K562 (cell line): ENCODE data around the gene VWA7. TPM values are rescaled to one million over a fixed set of nuclear protein-coding genes. Genes with fewer than 3 reads are reported as not detected.

ENCODE experiments used
- CHCHD3 ChIP-seq: fragments of 250-450 bp; sonication (Bioruptor Pico); IDR thresholded peaks from 2 replicates; pipeline ENCODE4 v2.1.2; 2022; ENCODE audit warnings: mild to moderate bottlenecking
- GATA2 ChIP-seq: sonication (generic); formaldehyde crosslinking; IDR thresholded peaks from 2 replicates; pipeline ENCODE4 v1.4.0; 2020; ENCODE audit warnings: mild to moderate bottlenecking, missing genetic modification reagents
- IFI16 ChIP-seq: fragments of 250-450 bp; sonication (Bioruptor Pico); IDR thresholded peaks from 2 replicates; pipeline ENCODE4 v2.1.2; 2022; ENCODE audit warnings: mild to moderate bottlenecking, inconsistent platforms
- NFRKB ChIP-seq: fragments of 450-650 bp; IDR thresholded peaks from 2 replicates; pipeline ENCODE4 v1.6.1; 2016; ENCODE audit warnings: low read depth
- NR2C1 ChIP-seq, 2 experiments: fragments of 450-650 bp; IDR thresholded peaks; 2 replicates each; pipeline ENCODE4 v1.6.1; 2017; ENCODE audit warnings: mild to moderate bottlenecking in 2 of 2, antibody characterized with exemption in 1 of 2, inconsistent platforms in 1 of 2, missing compliant biosample characterization in 1 of 2, missing genetic modification characterization in 1 of 2
- PRPF4 ChIP-seq: fragments of 200-400 bp; formaldehyde crosslinking; IDR thresholded peaks from one replicate; pipeline ENCODE4 v1.6.1; 2017; ENCODE audit warnings: low read length, low read depth, mild to moderate bottlenecking; ENCODE audit not compliant: insufficient read depth, poor library complexity, severe bottlenecking
- RHOXF2B ChIP-seq: fragments of 250-450 bp; sonication (Bioruptor Pico); conservative IDR thresholded peaks from 2 replicates; pipeline ENCODE4 v1.5.1; 2021
- SETDB1 ChIP-seq: IDR thresholded peaks from one replicate; pipeline ENCODE4 v1.6.1; 2012; ENCODE audit warnings: low read length, control low read depth, inconsistent platforms
- TAF15 ChIP-seq: fragments of 200-400 bp; formaldehyde crosslinking; IDR thresholded peaks from 2 replicates; pipeline ENCODE4 v1.6.1; 2017; ENCODE audit warnings: mild to moderate bottlenecking, low read depth, low read length, moderate library complexity
- TARDBP ChIP-seq: fragments of 450-650 bp; IDR thresholded peaks from 2 replicates; pipeline ENCODE4 v1.6.1; 2016
- ZNF561 ChIP-seq: fragments of 450-650 bp; formaldehyde crosslinking; conservative IDR thresholded peaks from 2 replicates; pipeline ENCODE4 v1.4.0; 2020; ENCODE audit warnings: mild to moderate bottlenecking, moderate library complexity
- polyA plus RNA-seq, 8 experiments: library from polyadenylated mRNA; depleted of rRNA in 4 of 8; stranded (reverse) in 5 of 8; unstranded in 3 of 8; fragments of >200 nt; fragmentation: Nextera tagmentation in 2 of 8; fragmentation: Illumina TruSeq in 1 of 8; extraction: Ambion mirVana in 2 of 8; extraction: Trizol in 1 of 8; gene quantifications; 2 replicates each; pipeline versions ENCODE4 v1.2.1 to v1.2.3, GENCODE V29; 2011 to 2014; ENCODE audit warnings: inconsistent platforms in 1 of 8, missing spikeins in 1 of 8
- total RNA-seq, 7 experiments: library from RNA; depleted of rRNA in 6 of 7; stranded (reverse); fragments of >200 nt in 6 of 7; fragmentation: Illumina TruSeq in 2 of 7; extraction: Trizol in 2 of 7; gene quantifications; 2 replicates each; pipeline versions ENCODE4 v1.2.1 to v1.2.3, GENCODE V29; 2011 to 2021; ENCODE audit warnings: low replicate concordance in 1 of 7
- TF ChIP-seq, protein P1 (sequence below): sonication (generic); formaldehyde crosslinking; IDR thresholded peaks from 2 replicates; pipeline ENCODE4 v1.8.0; 2022; ENCODE audit warnings: mild to moderate bottlenecking, missing genetic modification reagents, borderline replicate concordance
- TF ChIP-seq, protein P2 (sequence below), 3 experiments: fragments of 200-800 bp in 1 of 3; sonication (Bioruptor generic) in 1 of 3; sonication (generic) in 1 of 3; formaldehyde crosslinking in 1 of 3; IDR thresholded peaks; 2 replicates each; pipeline versions ENCODE4 v1.6.1 to v1.8.0; 2016 to 2022; ENCODE audit warnings: mild to moderate bottlenecking in 2 of 3, missing compliant biosample characterization in 2 of 3, missing genetic modification characterization in 2 of 3, missing genetic modification reagents in 1 of 3
- TF ChIP-seq, protein P3 (sequence below): sonication (generic); formaldehyde crosslinking; IDR thresholded peaks from 2 replicates; pipeline ENCODE4 v1.8.1; 2022; ENCODE audit warnings: missing genetic modification reagents
- TF ChIP-seq, protein P4 (sequence below): fragments of 450-650 bp; IDR thresholded peaks from 2 replicates; pipeline ENCODE4 v1.6.1; 2016; ENCODE audit warnings: low read depth

The VWA7 gene
- total and polyA plus RNA-seq, 9 of the 15 experiments (the other 6 are each of a cell fraction or from before 2014, with no cell fraction given) = 0.18 to 2.9 (median 0.95) TPM

DNA sequence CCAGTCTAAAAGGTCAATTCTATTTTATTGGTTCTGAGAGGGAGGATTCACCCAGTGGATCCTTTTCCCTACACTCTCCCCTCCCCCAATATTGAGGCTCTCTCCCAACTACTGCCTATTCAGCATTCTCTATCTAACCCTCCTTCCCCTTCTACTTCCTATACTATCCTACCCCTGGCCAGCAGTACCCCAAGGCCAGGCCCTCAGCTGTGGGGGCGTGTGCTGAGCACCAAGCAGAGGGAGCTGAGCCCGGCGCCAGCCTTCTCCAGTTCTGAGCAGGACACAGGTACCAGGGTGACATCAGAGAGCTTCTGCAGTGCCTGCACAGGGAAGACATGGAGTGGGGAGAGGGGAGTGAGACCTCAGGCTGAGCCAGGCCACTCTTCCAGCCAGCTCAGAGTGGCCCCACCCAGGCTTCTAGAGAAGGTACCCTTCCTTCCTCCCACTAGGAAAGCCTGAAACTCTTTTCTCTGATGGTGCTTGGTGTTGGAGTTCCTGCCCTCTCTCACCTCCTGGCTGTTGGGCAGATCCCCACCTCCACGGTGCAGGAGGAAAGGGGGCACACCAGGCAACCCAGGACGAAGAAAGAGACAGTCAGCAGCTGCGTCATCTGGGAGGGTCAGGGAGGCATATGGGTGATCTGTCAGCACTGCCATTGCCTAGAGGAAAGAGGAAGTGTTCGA lies 50.0 kb downstream of the VWA7 start (continued):
- no peak for TF ChIP-seq GATA2 (CRISPR knock-in tag)
- TF ChIP-seq CHCHD3 (CRISPR knock-in tag) = no peak
- no peak for TF ChIP-seq TAF15
- no peak for TF ChIP-seq ZNF561
- no peak for TF ChIP-seq IFI16
- TF ChIP-seq, protein P1, sequence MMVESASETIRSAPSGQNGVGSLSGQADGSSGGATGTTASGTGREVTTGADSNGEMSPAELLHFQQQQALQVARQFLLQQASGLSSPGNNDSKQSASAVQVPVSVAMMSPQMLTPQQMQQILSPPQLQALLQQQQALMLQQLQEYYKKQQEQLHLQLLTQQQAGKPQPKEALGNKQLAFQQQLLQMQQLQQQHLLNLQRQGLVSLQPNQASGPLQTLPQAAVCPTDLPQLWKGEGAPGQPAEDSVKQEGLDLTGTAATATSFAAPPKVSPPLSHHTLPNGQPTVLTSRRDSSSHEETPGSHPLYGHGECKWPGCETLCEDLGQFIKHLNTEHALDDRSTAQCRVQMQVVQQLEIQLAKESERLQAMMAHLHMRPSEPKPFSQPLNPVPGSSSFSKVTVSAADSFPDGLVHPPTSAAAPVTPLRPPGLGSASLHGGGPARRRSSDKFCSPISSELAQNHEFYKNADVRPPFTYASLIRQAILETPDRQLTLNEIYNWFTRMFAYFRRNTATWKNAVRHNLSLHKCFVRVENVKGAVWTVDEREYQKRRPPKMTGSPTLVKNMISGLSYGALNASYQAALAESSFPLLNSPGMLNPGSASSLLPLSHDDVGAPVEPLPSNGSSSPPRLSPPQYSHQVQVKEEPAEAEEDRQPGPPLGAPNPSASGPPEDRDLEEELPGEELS (CRISPR knock-in tag) = no peak
- TF ChIP-seq PRPF4 = no peak
- TF ChIP-seq, protein P2, sequence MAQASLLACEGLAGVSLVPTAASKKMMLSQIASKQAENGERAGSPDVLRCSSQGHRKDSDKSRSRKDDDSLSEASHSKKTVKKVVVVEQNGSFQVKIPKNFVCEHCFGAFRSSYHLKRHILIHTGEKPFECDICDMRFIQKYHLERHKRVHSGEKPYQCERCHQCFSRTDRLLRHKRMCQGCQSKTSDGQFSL (CRISPR knock-in tag; IDR thresholded peaks at IDR 0.05) = no peak
- TF ChIP-seq, protein P2 (tag; IDR thresholded peaks at IDR 0.05) = no peak
- no peak for TF ChIP-seq NFRKB
- TF ChIP-seq NR2C1 (IDR thresholded peaks at IDR 0.05) = no peak
- peak; percentile 9; the same call in 1 of the 2 replicates for TF ChIP-seq NR2C1 (tag; IDR thresholded peaks at IDR 0.05)
- no peak for TF ChIP-seq SETDB1
- TF ChIP-seq, protein P3, sequence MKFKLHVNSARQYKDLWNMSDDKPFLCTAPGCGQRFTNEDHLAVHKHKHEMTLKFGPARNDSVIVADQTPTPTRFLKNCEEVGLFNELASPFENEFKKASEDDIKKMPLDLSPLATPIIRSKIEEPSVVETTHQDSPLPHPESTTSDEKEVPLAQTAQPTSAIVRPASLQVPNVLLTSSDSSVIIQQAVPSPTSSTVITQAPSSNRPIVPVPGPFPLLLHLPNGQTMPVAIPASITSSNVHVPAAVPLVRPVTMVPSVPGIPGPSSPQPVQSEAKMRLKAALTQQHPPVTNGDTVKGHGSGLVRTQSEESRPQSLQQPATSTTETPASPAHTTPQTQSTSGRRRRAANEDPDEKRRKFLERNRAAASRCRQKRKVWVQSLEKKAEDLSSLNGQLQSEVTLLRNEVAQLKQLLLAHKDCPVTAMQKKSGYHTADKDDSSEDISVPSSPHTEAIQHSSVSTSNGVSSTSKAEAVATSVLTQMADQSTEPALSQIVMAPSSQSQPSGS (CRISPR knock-in tag) = no peak
- TF ChIP-seq RHOXF2B = no peak
- TF ChIP-seq, protein P4, sequence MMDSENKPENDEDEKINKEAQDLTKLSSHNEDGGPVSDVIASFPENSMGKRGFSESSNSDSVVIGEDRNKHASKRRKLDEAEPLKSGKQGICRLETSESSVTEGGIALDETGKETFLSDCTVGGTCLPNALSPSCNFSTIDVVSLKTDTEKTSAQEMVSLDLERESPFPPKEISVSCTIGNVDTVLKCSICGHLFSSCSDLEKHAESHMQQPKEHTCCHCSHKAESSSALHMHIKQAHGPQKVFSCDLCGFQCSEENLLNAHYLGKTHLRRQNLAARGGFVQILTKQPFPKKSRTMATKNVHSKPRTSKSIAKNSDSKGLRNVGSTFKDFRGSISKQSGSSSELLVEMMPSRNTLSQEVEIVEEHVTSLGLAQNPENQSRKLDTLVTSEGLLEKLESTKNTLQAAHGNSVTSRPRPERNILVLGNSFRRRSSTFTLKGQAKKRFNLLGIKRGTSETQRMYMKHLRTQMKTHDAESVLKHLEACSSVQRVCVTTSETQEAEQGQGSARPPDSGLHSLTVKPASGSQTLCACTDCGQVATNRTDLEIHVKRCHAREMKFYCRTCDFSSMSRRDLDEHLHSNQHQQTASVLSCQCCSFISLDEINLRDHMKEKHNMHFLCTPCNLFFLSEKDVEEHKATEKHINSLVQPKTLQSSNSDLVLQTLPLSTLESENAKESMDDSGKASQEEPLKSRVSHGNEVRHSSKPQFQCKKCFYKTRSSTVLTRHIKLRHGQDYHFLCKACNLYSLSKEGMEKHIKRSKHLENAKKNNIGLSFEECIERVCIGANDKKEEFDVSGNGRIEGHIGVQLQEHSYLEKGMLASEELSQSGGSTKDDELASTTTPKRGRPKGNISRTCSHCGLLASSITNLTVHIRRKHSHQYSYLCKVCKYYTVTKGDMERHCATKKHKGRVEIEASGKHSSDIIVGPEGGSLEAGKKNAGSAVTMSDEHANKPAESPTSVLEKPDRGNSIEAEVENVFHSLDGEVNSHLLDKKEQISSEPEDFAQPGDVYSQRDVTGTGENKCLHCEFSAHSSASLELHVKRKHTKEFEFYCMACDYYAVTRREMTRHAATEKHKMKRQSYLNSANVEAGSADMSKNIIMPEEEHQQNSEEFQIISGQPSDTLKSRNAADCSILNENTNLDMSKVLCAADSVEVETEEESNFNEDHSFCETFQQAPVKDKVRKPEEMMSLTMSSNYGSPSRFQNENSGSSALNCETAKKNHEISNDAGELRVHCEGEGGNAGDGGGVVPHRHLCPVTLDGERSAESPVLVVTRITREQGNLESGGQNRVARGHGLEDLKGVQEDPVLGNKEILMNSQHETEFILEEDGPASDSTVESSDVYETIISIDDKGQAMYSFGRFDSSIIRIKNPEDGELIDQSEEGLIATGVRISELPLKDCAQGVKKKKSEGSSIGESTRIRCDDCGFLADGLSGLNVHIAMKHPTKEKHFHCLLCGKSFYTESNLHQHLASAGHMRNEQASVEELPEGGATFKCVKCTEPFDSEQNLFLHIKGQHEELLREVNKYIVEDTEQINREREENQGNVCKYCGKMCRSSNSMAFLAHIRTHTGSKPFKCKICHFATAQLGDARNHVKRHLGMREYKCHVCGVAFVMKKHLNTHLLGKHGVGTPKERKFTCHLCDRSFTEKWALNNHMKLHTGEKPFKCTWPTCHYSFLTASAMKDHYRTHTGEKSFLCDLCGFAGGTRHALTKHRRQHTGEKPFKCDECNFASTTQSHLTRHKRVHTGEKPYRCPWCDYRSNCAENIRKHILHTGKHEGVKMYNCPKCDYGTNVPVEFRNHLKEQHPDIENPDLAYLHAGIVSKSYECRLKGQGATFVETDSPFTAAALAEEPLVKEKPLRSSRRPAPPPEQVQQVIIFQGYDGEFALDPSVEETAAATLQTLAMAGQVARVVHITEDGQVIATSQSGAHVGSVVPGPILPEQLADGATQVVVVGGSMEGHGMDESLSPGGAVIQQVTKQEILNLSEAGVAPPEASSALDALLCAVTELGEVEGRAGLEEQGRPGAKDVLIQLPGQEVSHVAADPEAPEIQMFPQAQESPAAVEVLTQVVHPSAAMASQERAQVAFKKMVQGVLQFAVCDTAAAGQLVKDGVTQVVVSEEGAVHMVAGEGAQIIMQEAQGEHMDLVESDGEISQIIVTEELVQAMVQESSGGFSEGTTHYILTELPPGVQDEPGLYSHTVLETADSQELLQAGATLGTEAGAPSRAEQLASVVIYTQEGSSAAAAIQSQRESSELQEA = no peak
- TF ChIP-seq TARDBP = no peak
